Lower leg skin (tissue), 4 donors: ENCODE data around the gene LDB3. TPM values are rescaled to one million over a fixed set of nuclear protein-coding genes. Genes with fewer than 3 reads are reported as not detected.

Experiments
- DNase-seq, 2 donors: peaks; one replicate each; pipeline ENCODE4 v3.0.0-alpha.2; 2019; ENCODE audit warnings: low spot score in 2 of 2
- H3K4me3 ChIP-seq: fragments of 200-600 bp; sonication (generic); 2 replicates; pipeline ENCODE4 v1.5.1; 2017; ENCODE audit warnings: mild to moderate bottlenecking, low read depth; ENCODE audit not compliant: poor library complexity, severe bottlenecking
- CTCF ChIP-seq, 3 donors: fragments of 450-650 bp; IDR thresholded peaks; one replicate each; pipeline ENCODE4 v1.5.1; 2016; ENCODE audit warnings: antibody characterized with exemption in 3 of 3, mild to moderate bottlenecking in 3 of 3, moderate library complexity in 2 of 3
- POLR2A ChIP-seq, 2 donors: fragments of 450-650 bp; IDR thresholded peaks; one replicate each; pipeline ENCODE4 v1.6.1; 2016 to 2017; ENCODE audit warnings: antibody characterized with exemption in 2 of 2, mild to moderate bottlenecking in 1 of 2, moderate library complexity in 1 of 2
- WGBS, 2 donors: methylation state at CpG; one replicate each; pipeline ENCODE4 v1.1.5; 2018; 5-methylcytosine and 5-hydroxymethylcytosine counted together
- intact Hi-C: fragments of 100-400 bp; cut with DNase I; formaldehyde crosslinking; loops from one replicate; pipeline ENCODE4 v1.15.0; 2023; ENCODE audit warnings: low total_unique reads
- total RNA-seq, 4 donors: library from RNA; depleted of rRNA; stranded (reverse); fragments of >200 nt; gene quantifications; one replicate each; pipeline ENCODE4 v1.1.0, GENCODE V29; 2016

The LDB3 gene
- total RNA-seq, 4 donors from 2014 or later: 0.46 to 2.9 (median 0.83) TPM

- no peak overlapping the region for H3K4me3 ChIP-seq
- 86 to 88% methylated on average over 7 of the region's 7 CpGs for WGBS, 2 donors
- DNase-seq: no peak
- no peak for TF ChIP-seq POLR2A (IDR thresholded peaks at IDR 0.05)
- TF ChIP-seq CTCF (IDR thresholded peaks at IDR 0.05): no peak
- intact Hi-C loops: no loop called here
Measured at GRCh38 chr10:86665218-86665607, 3.1 kb upstream of the LDB3 start.

GRCh38 chr10:86665868-86666267 lies 2.4 kb upstream of the LDB3 start:
- no peak for TF ChIP-seq CTCF (IDR thresholded peaks at IDR 0.05)
- TF ChIP-seq POLR2A (IDR thresholded peaks at IDR 0.05): no peak
- 73 to 81% methylated on average over 12 of the region's 12 CpGs for WGBS, 2 donors
- DNase-seq: no peak
- intact Hi-C loops: no loop called here
- H3K4me3 ChIP-seq: no peak overlapping the region

GRCh38 chr10:86666538-86666937 lies 1.8 kb upstream of the LDB3 start:
- no peak overlapping the region for H3K4me3 ChIP-seq
- TF ChIP-seq CTCF (IDR thresholded peaks at IDR 0.05) (no peak), POLR2A (IDR thresholded peaks at IDR 0.05) (no peak)
- intact Hi-C loops: no loop called here
- DNase-seq: no peak
- 73 to 88% methylated on average over 7 of the region's 7 CpGs for WGBS, 2 donors

- no peak overlapping the region for H3K4me3 ChIP-seq
- intact Hi-C loops: no loop called here
- DNase-seq: no peak
- TF ChIP-seq CTCF (IDR thresholded peaks at IDR 0.05): no peak
- no peak for TF ChIP-seq POLR2A (IDR thresholded peaks at IDR 0.05)
- WGBS, 2 donors: 79 to 81% methylated on average over 7 to 9 of the region's 10 CpGs
Measured at GRCh38 chr10:86667421-86668181, 710 bp upstream of the LDB3 start.

GRCh38 chr10:86670290-86670811 lies 2.0 kb downstream of the LDB3 start:
- H3K4me3 ChIP-seq: no peak overlapping the region
- intact Hi-C loops: no loop called here
- 81 to 87% methylated on average over 8 of the region's 8 CpGs for WGBS, 2 donors
- TF ChIP-seq POLR2A (IDR thresholded peaks at IDR 0.05) (no peak), CTCF (IDR thresholded peaks at IDR 0.05) (no peak)
- DNase-seq: no peak
